GM21447 (cell line): ENCODE measurements around the gene CTSH.

Experiments used
- ATAC-seq: cut with Tn5 transposase; IDR thresholded peaks from one replicate; pipeline ENCODE4 v1.9.1; 2021; ENCODE audit not compliant: unreplicated experiment

The CTSH gene

GRCh38 chr15:78978601-78979179, 33.8 kb upstream of the CTSH start:
- no peak for ATAC-seq

GRCh38 chr15:78977591-78978347, 32.9 kb upstream of the CTSH start:
- peak; percentile 27 for ATAC-seq

GRCh38 chr15:78977091-78977571, 32.3 kb upstream of the CTSH start:
- peak; percentile 59 for ATAC-seq

GRCh38 chr15:78976691-78977090, 31.8 kb upstream of the CTSH start:
- peak; percentile 4 for ATAC-seq

- no peak for ATAC-seq
Observed at GRCh38 chr15:78974272-78974918, 29.5 kb upstream of the CTSH start.

GRCh38 chr15:78969687-78970349, 25.0 kb upstream of the CTSH start:
- ATAC-seq, result no peak

- no peak for ATAC-seq
Observed at GRCh38 chr15:78968539-78969271, 23.9 kb upstream of the CTSH start.

- no peak for ATAC-seq
Observed at GRCh38 chr15:78968114-78968513, 23.3 kb upstream of the CTSH start.

- ATAC-seq, result no peak
Observed at GRCh38 chr15:78960308-78960707, 15.5 kb upstream of the CTSH start.

GRCh38 chr15:78959360-78959759, 14.5 kb upstream of the CTSH start:
- ATAC-seq, result no peak

GRCh38 chr15:78957416-78958093, 12.7 kb upstream of the CTSH start:
- ATAC-seq, result no peak

- no peak for ATAC-seq
Observed at GRCh38 chr15:78956937-78957336, 12.1 kb upstream of the CTSH start.

GRCh38 chr15:78955355-78955754, 10.5 kb upstream of the CTSH start:
- ATAC-seq, result no peak

- no peak for ATAC-seq
Observed at GRCh38 chr15:78951841-78952238, 7.0 kb upstream of the CTSH start.

GRCh38 chr15:78950902-78951840, 6.3 kb upstream of the CTSH start:
- ATAC-seq, result no peak

- no peak for ATAC-seq
Observed at GRCh38 chr15:78950343-78950742, 5.5 kb upstream of the CTSH start.

- no peak for ATAC-seq
Observed at GRCh38 chr15:78949461-78949860, 4.6 kb upstream of the CTSH start.

GRCh38 chr15:78947506-78947905, 2.7 kb upstream of the CTSH start:
- ATAC-seq, result no peak

- no peak for ATAC-seq
Observed at GRCh38 chr15:78946493-78946892, 1.6 kb upstream of the CTSH start.
